Measurements from ENCODE around the gene IYD.

DNA sequence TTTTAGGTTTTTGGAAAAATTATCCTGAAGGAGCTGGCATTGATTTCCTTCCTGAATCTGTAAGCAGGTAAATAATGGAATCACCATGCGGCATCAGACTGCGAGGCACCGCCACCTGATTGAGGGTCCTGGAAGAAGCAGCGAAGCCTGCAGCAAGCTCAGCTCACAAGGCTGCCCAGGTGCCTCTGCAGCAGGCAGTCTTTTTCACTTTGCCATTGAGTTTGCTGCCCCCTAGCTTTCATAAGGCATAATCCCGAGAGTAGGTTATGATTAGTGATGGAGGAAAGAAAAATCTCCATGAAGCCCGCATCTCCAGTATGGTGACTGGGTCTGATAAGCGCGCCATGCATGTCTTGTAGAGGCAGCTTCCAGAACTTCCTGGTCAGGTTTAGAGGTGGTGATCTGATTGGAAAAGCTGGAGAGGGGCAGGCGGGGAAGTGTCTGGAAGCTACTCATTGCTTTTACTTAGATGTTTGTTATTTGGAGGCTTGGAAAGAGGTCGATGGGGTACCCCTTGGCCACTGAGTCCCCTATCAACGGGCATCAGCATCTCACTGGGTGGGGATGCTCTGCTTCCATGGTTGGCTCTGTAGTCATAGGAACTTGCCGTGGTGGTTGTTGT, 26.7 kb downstream of the IYD start:
- TF ChIP-seq, protein P1, sequence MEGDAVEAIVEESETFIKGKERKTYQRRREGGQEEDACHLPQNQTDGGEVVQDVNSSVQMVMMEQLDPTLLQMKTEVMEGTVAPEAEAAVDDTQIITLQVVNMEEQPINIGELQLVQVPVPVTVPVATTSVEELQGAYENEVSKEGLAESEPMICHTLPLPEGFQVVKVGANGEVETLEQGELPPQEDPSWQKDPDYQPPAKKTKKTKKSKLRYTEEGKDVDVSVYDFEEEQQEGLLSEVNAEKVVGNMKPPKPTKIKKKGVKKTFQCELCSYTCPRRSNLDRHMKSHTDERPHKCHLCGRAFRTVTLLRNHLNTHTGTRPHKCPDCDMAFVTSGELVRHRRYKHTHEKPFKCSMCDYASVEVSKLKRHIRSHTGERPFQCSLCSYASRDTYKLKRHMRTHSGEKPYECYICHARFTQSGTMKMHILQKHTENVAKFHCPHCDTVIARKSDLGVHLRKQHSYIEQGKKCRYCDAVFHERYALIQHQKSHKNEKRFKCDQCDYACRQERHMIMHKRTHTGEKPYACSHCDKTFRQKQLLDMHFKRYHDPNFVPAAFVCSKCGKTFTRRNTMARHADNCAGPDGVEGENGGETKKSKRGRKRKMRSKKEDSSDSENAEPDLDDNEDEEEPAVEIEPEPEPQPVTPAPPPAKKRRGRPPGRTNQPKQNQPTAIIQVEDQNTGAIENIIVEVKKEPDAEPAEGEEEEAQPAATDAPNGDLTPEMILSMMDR (IDR thresholded peaks at IDR 0.05) = peak; percentile 8 to 80 (median 72)
- TF ChIP-seq POLR2A (IDR thresholded peaks at IDR 0.05) = no peak
